ENCODE results near the gene RNF157. TPM values are rescaled to one million over a fixed set of nuclear protein-coding genes. Genes with fewer than 3 reads are reported as not detected.
A peak's percentile ranks its signal among the peaks of the same experiment; 100 is the strongest.

Gene RNF157
- total and polyA plus RNA-seq, 8 donors: 0.95 to 41.4 (median 4.5) TPM

- no peak for TF ChIP-seq CTCF (IDR thresholded peaks at IDR 0.05)
- Histone ChIP-seq H3K9me3 (no peaks in the 10 kb centered on the region), H3K4me1 (peaks cover 0 to 32% (median 13%) of the 10 kb centered on the region in 4 donors), H3K4me3 (no peak overlapping the region), H3K27me3 (no peaks in the 10 kb centered on the region), H3K27ac (peak overlapping the region in 1 of 5 donors; percentile 76), H3K36me3 (no peaks in the 10 kb centered on the region)
- WGBS, 5 donors: 86 to 91% (median 90%) methylated on average over 8 to 10 of the region's 10 CpGs
- DNase-seq: no peak
- intact Hi-C loops (cut with DNase I; ENCODE audit: low total_unique reads): no loop called here
These were observed 91.1 kb downstream of the RNF157 start for GRCh38 chr17:76149214-76149613.

DNA sequence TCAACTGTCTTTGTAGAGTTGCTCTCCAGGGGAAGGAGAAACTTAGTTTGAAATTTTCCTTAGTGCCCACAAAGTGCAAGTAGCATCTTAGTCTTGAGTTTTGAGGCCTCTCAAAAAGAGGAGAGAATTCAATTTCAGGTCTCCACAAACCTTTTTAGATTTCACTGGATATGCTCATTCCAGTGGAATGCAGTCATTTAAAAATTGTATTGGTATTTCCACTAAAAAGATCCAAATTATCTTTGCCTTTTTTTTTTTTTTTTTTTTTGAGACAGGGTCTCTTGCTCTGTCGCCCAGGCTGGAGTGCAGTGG lies 92.3 kb downstream of the RNF157 start:
- DNase-seq: no peak
- 91 to 100% (median 100%) methylated on average over 1 of the region's 1 CpG for WGBS, 5 donors
- intact Hi-C loops (cut with DNase I; ENCODE audit: low total_unique reads): no loop called here
- no peaks in the 10 kb centered on the region for H3K27me3 ChIP-seq
- H3K27ac ChIP-seq: no peak overlapping the region
- no peaks in the 10 kb centered on the region for H3K36me3 ChIP-seq
- TF ChIP-seq EP300 (IDR thresholded peaks at IDR 0.05): no peak
- TF ChIP-seq POLR2A (IDR thresholded peaks at IDR 0.05): no peak
- no peak for TF ChIP-seq POLR2AphosphoS5 (IDR thresholded peaks at IDR 0.05)
- no peak for TF ChIP-seq CTCF (IDR thresholded peaks at IDR 0.05)
- H3K4me1 ChIP-seq: peaks cover 0 to 36% (median 8%) of the 10 kb centered on the region in 4 donors
- H3K9me3 ChIP-seq: no peaks in the 10 kb centered on the region
- no peak overlapping the region for H3K4me3 ChIP-seq

DNA sequence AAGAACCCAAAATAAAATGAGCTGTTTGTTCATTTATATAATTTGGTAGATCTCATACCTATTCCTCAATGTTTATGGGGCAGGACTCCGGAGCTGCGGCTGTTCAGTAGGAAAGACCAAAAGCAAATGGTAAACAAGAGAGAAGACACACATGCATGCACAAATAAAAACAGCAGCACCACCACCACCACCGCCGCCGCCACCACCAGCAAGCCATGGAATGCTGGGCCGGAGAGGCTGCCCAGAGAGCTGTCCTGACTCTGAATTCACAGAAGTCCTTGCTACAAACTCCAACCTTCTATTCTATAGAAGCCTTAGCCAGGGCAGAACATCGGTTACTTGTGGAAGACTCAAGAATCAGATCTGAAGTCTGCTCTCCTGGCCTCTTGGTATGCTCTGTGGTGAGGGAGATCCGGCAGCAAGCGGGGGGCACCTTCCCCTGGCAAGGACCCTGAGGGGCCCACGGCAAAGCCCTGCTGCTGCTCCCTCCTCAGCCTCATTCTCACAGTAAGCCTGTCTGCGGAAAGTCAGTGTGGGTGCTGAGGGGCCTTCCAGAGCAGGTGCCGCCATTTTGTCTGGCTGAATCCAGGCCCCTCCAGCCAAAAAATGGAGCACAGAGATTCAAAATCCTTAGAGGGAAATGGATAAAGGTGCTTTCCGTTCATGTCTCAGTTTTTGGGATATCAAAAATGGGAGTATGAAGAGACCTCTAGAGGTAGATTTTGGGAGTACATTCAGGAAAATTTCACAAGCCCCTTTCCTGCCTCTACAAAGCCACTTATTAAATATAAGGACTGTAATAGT lies 92.9 kb downstream of the RNF157 start:
- Histone ChIP-seq H3K36me3 (no peaks in the 10 kb centered on the region), H3K27ac (no peak overlapping the region), H3K4me3 (no peak overlapping the region), H3K9me3 (no peaks in the 10 kb centered on the region), H3K27me3 (no peaks in the 10 kb centered on the region), H3K4me1 (peaks cover 0 to 36% (median 8%) of the 10 kb centered on the region in 4 donors)
- intact Hi-C loops (cut with DNase I; ENCODE audit: low total_unique reads): no loop called here
- TF ChIP-seq POLR2AphosphoS5 (IDR thresholded peaks at IDR 0.05) (no peak), POLR2A (IDR thresholded peaks at IDR 0.05) (no peak), EP300 (IDR thresholded peaks at IDR 0.05) (no peak), CTCF (IDR thresholded peaks at IDR 0.05) (peak in 5 of 7 experiments; percentile 44 to 54 (median 48))
- WGBS, 5 donors: 75 to 81% (median 79%) methylated on average over 12 to 13 of the region's 13 CpGs
- peak in 1 of 2 donors; percentile 50 for DNase-seq

DNA sequence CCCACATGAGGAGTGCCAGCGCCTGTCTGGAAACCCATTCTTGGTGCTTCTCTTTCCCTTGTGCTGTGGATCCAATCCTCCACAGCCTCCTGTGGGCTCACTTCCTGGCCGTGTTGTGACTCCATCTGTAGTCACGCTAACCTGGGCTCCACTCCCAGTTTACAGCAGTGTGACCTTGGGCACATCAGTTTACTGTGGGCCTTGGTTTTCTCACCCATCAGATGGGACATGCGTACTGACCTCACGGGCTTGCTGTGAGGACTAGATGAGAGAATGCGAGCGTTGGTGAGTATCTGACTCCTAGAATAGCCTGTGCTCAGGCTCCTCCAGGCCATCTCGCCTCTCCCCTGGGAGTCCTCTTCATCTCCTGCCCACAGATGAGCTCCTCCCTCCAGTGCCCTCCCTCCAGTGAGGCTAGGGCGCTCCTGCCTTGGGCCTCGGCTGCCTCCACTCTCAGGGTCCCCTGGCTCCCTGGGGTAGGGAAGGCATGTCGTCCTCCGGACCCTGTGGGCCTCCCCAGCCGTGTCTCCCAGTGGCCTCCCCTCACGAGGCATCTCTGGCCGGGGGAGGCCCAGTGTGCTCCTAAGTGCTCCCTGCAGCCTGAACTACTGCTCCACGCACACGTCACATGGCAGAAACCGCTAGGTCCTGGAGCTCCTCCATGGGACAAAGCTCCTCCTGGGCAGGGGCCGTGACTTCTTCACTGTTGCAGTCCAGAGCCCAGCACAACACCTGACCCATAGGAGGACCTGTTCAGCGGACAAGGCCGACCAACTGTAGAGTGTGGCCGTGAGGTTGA lies 94.0 kb downstream of the RNF157 start:
- peaks cover 5 to 46% (median 16%) of the 10 kb centered on the region in 4 donors for H3K4me1 ChIP-seq
- H3K27ac ChIP-seq: peak overlapping the region; percentile 37 to 67 (median 57)
- no peak for DNase-seq
- no peak overlapping the region for H3K4me3 ChIP-seq
- 88 to 93% (median 91%) methylated on average over 9 to 22 of the region's 22 CpGs for whole genome bisulfite sequencing, 5 donors
- H3K27me3 ChIP-seq: no peaks in the 10 kb centered on the region
- TF ChIP-seq EP300 (IDR thresholded peaks at IDR 0.05) (no peak), POLR2A (IDR thresholded peaks at IDR 0.05) (no peak), CTCF (IDR thresholded peaks at IDR 0.05) (no peak), POLR2AphosphoS5 (IDR thresholded peaks at IDR 0.05) (no peak)
- intact Hi-C loops (cut with DNase I; ENCODE audit: low total_unique reads): no loop called here
- no peaks in the 10 kb centered on the region for H3K9me3 ChIP-seq
- no peaks in the 10 kb centered on the region for H3K36me3 ChIP-seq
